Thymus (tissue), 11 donors: ENCODE measurements around the gene ARRDC4. TPM values are rescaled to one million over a fixed set of nuclear protein-coding genes. Genes with fewer than 3 reads are reported as not detected.

Experiments
- DNase-seq, 9 donors: peaks; one replicate each; pipeline ENCODE4 v3.0.0-alpha.2; 2013; ENCODE audit warnings: low spot score in 9 of 9, low read depth in 6 of 9, missing footprints in 1 of 9
- H3K27ac ChIP-seq, 2 donors: one replicate each; pipeline ENCODE4 v1.5.1; 2013; ENCODE audit warnings: control low read depth in 1 of 2, low read depth in 1 of 2, low read length in 1 of 2, mild to moderate bottlenecking in 1 of 2, moderate library complexity in 1 of 2
- H3K27me3 ChIP-seq, 2 donors: one replicate each; pipeline ENCODE4 v1.5.1; 2013; ENCODE audit warnings: low read length in 1 of 2; ENCODE audit not compliant: control insufficient read depth in 2 of 2, insufficient read depth in 1 of 2
- H3K36me3 ChIP-seq, 2 donors: one replicate each; pipeline ENCODE4 v1.5.1; 2013; ENCODE audit warnings: low read length in 1 of 2, mild to moderate bottlenecking in 1 of 2, moderate library complexity in 1 of 2; ENCODE audit not compliant: control insufficient read depth in 2 of 2, insufficient read depth in 2 of 2
- H3K4me1 ChIP-seq, 2 donors: one replicate each; pipeline ENCODE4 v1.5.1; 2013; ENCODE audit warnings: low read length in 2 of 2; ENCODE audit not compliant: control insufficient read depth in 2 of 2, insufficient read depth in 2 of 2
- H3K4me3 ChIP-seq, 2 donors: one replicate each; pipeline ENCODE4 v1.5.1; 2013; ENCODE audit warnings: low read length in 2 of 2, control low read depth in 1 of 2, mild to moderate bottlenecking in 1 of 2
- H3K9me3 ChIP-seq, 2 donors: one replicate each; pipeline ENCODE4 v1.5.1; 2013; ENCODE audit warnings: low read length in 1 of 2, mild to moderate bottlenecking in 1 of 2; ENCODE audit not compliant: control insufficient read depth in 2 of 2, insufficient read depth in 1 of 2
- whole genome bisulfite sequencing: extraction: QIAGEN DNeasy Blood & Tissue Kit; methylation state at CpG from one replicate; pipeline ENCODE4 v1.1.7; 2013; 5-methylcytosine and 5-hydroxymethylcytosine counted together
- polyA plus RNA-seq: library from polyadenylated mRNA; stranded (reverse); fragments of 200-250 nt; gene quantifications from one replicate; pipeline ENCODE4 v1.2.3, GENCODE V29; 2013
- total RNA-seq: library from RNA; stranded (reverse); fragments of 120-200 nt; gene quantifications from one replicate; pipeline ENCODE4 v1.2.4, GENCODE V29; 2013
- donor health status: healthy.

The ARRDC4 gene
- total and polyA plus RNA-seq, 2 donors, result 6.2 to 13.3 TPM

GRCh38 chr15:97986781-97987180, 26.3 kb downstream of the ARRDC4 start:
- Histone ChIP-seq H3K4me1 (no peaks in the 10 kb centered on the region), H3K27me3 (no peaks in the 10 kb centered on the region), H3K9me3 (peaks cover 0 to 7% of the 10 kb centered on the region in 2 donors), H3K27ac (no peak overlapping the region), H3K36me3 (no peaks in the 10 kb centered on the region), H3K4me3 (no peak overlapping the region)
- no peak for DNase-seq
- 91% methylated on average over 2 of the region's 2 CpGs for WGBS

DNA sequence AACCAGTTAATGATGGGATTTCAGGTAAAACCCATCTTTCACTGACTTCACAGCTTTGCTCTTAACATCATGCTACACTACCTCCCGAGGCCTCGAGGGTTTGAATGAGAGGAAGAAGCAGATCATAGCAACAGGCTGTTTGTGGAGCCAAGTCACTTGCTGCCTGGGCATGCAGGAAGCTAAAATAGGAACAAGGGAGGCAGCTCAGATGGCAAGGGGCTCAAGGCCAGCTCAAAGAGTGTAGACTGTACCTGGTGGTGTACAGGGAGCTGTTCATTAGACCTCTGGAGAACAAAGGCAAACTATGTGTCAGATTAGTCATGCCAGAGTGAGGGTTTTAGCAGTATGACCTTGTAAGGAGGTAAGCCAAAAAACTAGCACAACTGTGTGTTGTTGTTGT, 28.8 kb downstream of the ARRDC4 start:
- Histone ChIP-seq H3K27ac (no peak overlapping the region), H3K36me3 (no peaks in the 10 kb centered on the region), H3K4me1 (no peaks in the 10 kb centered on the region), H3K4me3 (no peak overlapping the region), H3K9me3 (peaks cover 0 to 7% of the 10 kb centered on the region in 2 donors), H3K27me3 (no peaks in the 10 kb centered on the region)
- no peak for DNase-seq
- 43% methylated on average over 2 of the region's 2 CpGs for WGBS

DNA sequence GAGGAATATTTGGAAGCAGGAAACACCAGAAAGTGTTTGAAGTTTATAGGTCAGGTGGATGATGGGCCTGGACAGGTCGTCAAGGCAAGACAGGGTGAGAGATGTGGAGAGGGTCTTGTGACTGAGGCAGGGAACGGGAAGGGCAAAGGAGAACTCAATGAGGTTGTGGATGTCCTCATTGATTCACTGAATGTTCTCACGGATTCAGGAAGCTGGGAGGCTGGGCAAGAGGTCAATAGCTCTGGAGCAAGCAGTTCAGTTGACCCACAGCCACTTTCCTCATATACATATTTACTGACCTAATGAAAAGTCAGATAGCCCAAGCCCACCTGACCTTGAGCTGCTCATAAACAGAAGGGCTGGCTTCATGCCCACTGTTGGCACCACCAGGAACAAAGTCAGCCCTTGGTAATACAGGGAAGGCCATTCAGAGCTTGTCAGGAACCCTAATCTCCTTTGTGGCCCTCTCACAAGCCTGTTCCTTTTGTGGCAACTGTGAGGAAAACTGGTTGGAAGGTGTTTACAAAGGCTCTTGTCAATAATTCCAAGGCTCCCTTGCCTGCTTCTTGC, 31.6 kb downstream of the ARRDC4 start:
- no peak overlapping the region for H3K27ac ChIP-seq
- DNase-seq, result no peak
- H3K9me3 ChIP-seq, result peaks cover 0 to 2% of the 10 kb centered on the region in 2 donors
- no peak overlapping the region for H3K4me3 ChIP-seq
- no peaks in the 10 kb centered on the region for H3K27me3 ChIP-seq
- 92% methylated on average over 3 of the region's 3 CpGs for WGBS
- H3K36me3 ChIP-seq, result no peaks in the 10 kb centered on the region
- H3K4me1 ChIP-seq, result no peaks in the 10 kb centered on the region

GRCh38 chr15:97992823-97993222, 32.3 kb downstream of the ARRDC4 start:
- 85% methylated on average over 1 of the region's 1 CpG for WGBS
- Histone ChIP-seq H3K9me3 (no peaks in the 10 kb centered on the region), H3K36me3 (no peaks in the 10 kb centered on the region), H3K27ac (no peak overlapping the region), H3K4me1 (no peaks in the 10 kb centered on the region), H3K27me3 (no peaks in the 10 kb centered on the region), H3K4me3 (no peak overlapping the region)
- DNase-seq, result no peak

GRCh38 chr15:97993310-97993738, 32.8 kb downstream of the ARRDC4 start:
- Histone ChIP-seq H3K27me3 (no peaks in the 10 kb centered on the region), H3K4me1 (no peaks in the 10 kb centered on the region), H3K4me3 (no peak overlapping the region), H3K27ac (no peak overlapping the region), H3K9me3 (no peaks in the 10 kb centered on the region), H3K36me3 (no peaks in the 10 kb centered on the region)
- DNase-seq, result no peak
- 33% methylated on average over 3 of the region's 3 CpGs for WGBS

GRCh38 chr15:97994236-97994635, 33.7 kb downstream of the ARRDC4 start:
- H3K27ac ChIP-seq, result no peak overlapping the region
- H3K4me3 ChIP-seq, result no peak overlapping the region
- DNase-seq, result no peak
- H3K4me1 ChIP-seq, result no peaks in the 10 kb centered on the region
- WGBS, result 99% methylated on average over 3 of the region's 3 CpGs
- H3K27me3 ChIP-seq, result no peaks in the 10 kb centered on the region
- H3K9me3 ChIP-seq, result no peaks in the 10 kb centered on the region
- no peaks in the 10 kb centered on the region for H3K36me3 ChIP-seq

DNA sequence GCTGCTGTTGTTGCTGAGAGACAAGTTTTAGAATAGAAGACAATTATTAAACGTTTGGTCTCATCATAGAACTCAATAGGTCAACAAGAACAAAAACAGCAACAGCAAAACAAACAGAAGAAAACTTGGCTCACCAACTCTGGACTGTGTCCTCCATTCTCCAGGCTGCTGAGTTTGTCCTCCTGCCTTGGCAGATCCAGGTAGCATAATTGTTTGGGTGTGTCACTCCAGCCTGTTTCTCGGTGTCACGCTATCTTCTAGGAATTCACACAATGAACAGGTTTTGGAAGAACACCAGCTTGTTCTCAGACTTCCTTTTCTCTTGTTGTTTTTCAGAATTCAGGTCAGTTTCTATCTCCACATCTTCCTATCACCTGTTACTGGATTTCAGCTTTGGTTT, 34.7 kb downstream of the ARRDC4 start:
- no peaks in the 10 kb centered on the region for H3K27me3 ChIP-seq
- H3K4me1 ChIP-seq, result no peaks in the 10 kb centered on the region
- no peaks in the 10 kb centered on the region for H3K9me3 ChIP-seq
- H3K4me3 ChIP-seq, result no peak overlapping the region
- H3K27ac ChIP-seq, result no peak overlapping the region
- no peaks in the 10 kb centered on the region for H3K36me3 ChIP-seq
- no peak for DNase-seq
- 90% methylated on average over 3 of the region's 3 CpGs for WGBS

- H3K27ac ChIP-seq, result no peak overlapping the region
- H3K27me3 ChIP-seq, result no peaks in the 10 kb centered on the region
- no peaks in the 10 kb centered on the region for H3K4me1 ChIP-seq
- peak in 2 of 9 donors; percentile 2 to 35 for DNase-seq
- H3K4me3 ChIP-seq, result no peak overlapping the region
- no peaks in the 10 kb centered on the region for H3K9me3 ChIP-seq
- 29% methylated on average over 5 of the region's 5 CpGs for WGBS
- no peaks in the 10 kb centered on the region for H3K36me3 ChIP-seq
Observed at GRCh38 chr15:97995881-97996603, 35.5 kb downstream of the ARRDC4 start.

- Histone ChIP-seq H3K36me3 (no peaks in the 10 kb centered on the region), H3K9me3 (no peaks in the 10 kb centered on the region), H3K4me1 (no peaks in the 10 kb centered on the region), H3K27ac (no peak overlapping the region), H3K4me3 (no peak overlapping the region), H3K27me3 (no peaks in the 10 kb centered on the region)
- 95% methylated on average over 5 of the region's 5 CpGs for WGBS
- no peak for DNase-seq
Observed at GRCh38 chr15:97998307-97999071, 38.0 kb downstream of the ARRDC4 start.
